Measurements from ENCODE around the gene PLEKHM3. TPM values are rescaled to one million over a fixed set of nuclear protein-coding genes. Genes with fewer than 3 reads are reported as not detected.

The PLEKHM3 gene
- total and polyA plus RNA-seq, 2 of the 13 experiments (the other 11 are each of a cell fraction or from before 2014, with no cell fraction given): 4.5 to 4.7 TPM

GRCh38 chr2:207891086-207891844 is 134.1 kb downstream of the PLEKHM3 start (continued):
- TF ChIP-seq PAXIP1 (CRISPR knock-in tag; conservative IDR thresholded peaks at IDR 0.05): peak; percentile 90
- peak; percentile 60; the same call in 1 of the 2 replicates for TF ChIP-seq FOXA3 (CRISPR knock-in tag; IDR thresholded peaks at IDR 0.05)
- 0 out of 2 replicates have a peak, but pooled peaks have one; percentile 41 for TF ChIP-seq MXD4 (CRISPR knock-in tag; IDR thresholded peaks at IDR 0.05)
- peak; percentile 93 for TF ChIP-seq BCL6 (CRISPR knock-in tag; IDR thresholded peaks at IDR 0.05)
- peak; percentile 58 for TF ChIP-seq NCOA2 (CRISPR knock-in tag; IDR thresholded peaks at IDR 0.05)
- TF ChIP-seq GFI1 (CRISPR knock-in tag; IDR thresholded peaks at IDR 0.05; ENCODE audit: borderline replicate concordance): peak; percentile 44; the same call in 1 of the 2 replicates
- TF ChIP-seq ZGPAT (CRISPR knock-in tag; IDR thresholded peaks at IDR 0.05): peak; percentile 56; the same call in 1 of the 2 replicates
- no peak for TF ChIP-seq ZFP37 (CRISPR knock-in tag; IDR thresholded peaks at IDR 0.05; ENCODE audit: borderline replicate concordance)
- peak; percentile 56; the same call in 1 of the 2 replicates for TF ChIP-seq MEF2D (CRISPR knock-in tag; IDR thresholded peaks at IDR 0.05)
- TF ChIP-seq ZNF205 (CRISPR knock-in tag; IDR thresholded peaks at IDR 0.05): peak; percentile 90
- no peak for TF ChIP-seq CC2D1A (CRISPR knock-in tag; IDR thresholded peaks at IDR 0.05)
- TF ChIP-seq THAP9 (CRISPR knock-in tag; IDR thresholded peaks at IDR 0.05; ENCODE audit: borderline replicate concordance): no peak
- peak; percentile 50 for TF ChIP-seq NR2F6 (IDR thresholded peaks at IDR 0.05)
- TF ChIP-seq NR2F6 (CRISPR knock-in tag; IDR thresholded peaks at IDR 0.05): no peak; the same call in 1 of the 2 replicates
- peak; percentile 42 for TF ChIP-seq KAT8 (CRISPR knock-in tag; IDR thresholded peaks at IDR 0.05)
- TF ChIP-seq FOXP1 (IDR thresholded peaks at IDR 0.05): no peak
- peak; percentile 46; the same call in 1 of the 2 replicates for TF ChIP-seq FOXP1 (CRISPR knock-in tag; IDR thresholded peaks at IDR 0.05)
- TF ChIP-seq ZNF614 (CRISPR knock-in tag; IDR thresholded peaks at IDR 0.05; ENCODE audit: borderline replicate concordance): peak; percentile 58
- TF ChIP-seq FOXK1 (CRISPR knock-in tag; IDR thresholded peaks at IDR 0.05; ENCODE audit: borderline replicate concordance, low read depth): peak; percentile 45; the same call in 1 of the 2 replicates
- peak; percentile 30; the same call in 1 of the 2 replicates for TF ChIP-seq PATZ1 (CRISPR knock-in tag; IDR thresholded peaks at IDR 0.05)
- TF ChIP-seq TCF7 (IDR thresholded peaks at IDR 0.05; ENCODE audit: low read depth): 0 out of 2 replicates have a peak, but pooled peaks have one; percentile 15
- peak; percentile 33; the same call in 1 of the 2 replicates for TF ChIP-seq NFIC (IDR thresholded peaks at IDR 0.05; ENCODE audit: low read length)

Data from HepG2 (cell line).